Breast epithelium (tissue), 4 donors: ENCODE data around the gene AEBP1. TPM values are rescaled to one million over a fixed set of nuclear protein-coding genes. Genes with fewer than 3 reads are reported as not detected.
A peak's percentile ranks its signal among the peaks of the same experiment; 100 is the strongest.

ENCODE experiments used
- DNase-seq, 2 donors: peaks; one replicate each; pipeline ENCODE4 v3.0.0-alpha.2; 2019; ENCODE audit warnings: low spot score in 2 of 2
- H3K27ac ChIP-seq, 2 donors: fragments of 200-600 bp; sonication (generic) in 1 of 2; one replicate each; pipeline ENCODE4 v1.5.1; 2016 to 2019; ENCODE audit warnings: mild to moderate bottlenecking in 1 of 2
- H3K27me3 ChIP-seq, 2 donors: fragments of 200-600 bp; sonication (generic) in 1 of 2; one replicate each; pipeline versions ENCODE4 v1.5.1 to v1.6.0; 2017 to 2019; ENCODE audit warnings: control low read depth in 1 of 2, mild to moderate bottlenecking in 1 of 2
- H3K36me3 ChIP-seq: fragments of 200-600 bp; one replicate; pipeline ENCODE4 v1.5.1; 2019
- H3K4me1 ChIP-seq, 2 donors: fragments of 200-600 bp; sonication (generic); one replicate each; pipeline ENCODE4 v1.5.1; 2016 to 2019; ENCODE audit warnings: control low read depth in 1 of 2
- H3K4me3 ChIP-seq, 3 donors: fragments of 200-600 bp; sonication (generic); 1 replicate in 2 of 3; 2 replicates in 1 of 3; pipeline ENCODE4 v1.5.1; 2016 to 2019; ENCODE audit warnings: mild to moderate bottlenecking in 3 of 3, moderate library complexity in 2 of 3
- H3K9me3 ChIP-seq, 2 donors: fragments of 200-600 bp; sonication (generic) in 1 of 2; one replicate each; pipeline ENCODE4 v1.5.1; 2016 to 2019; ENCODE audit warnings: control low read depth in 1 of 2
- CTCF ChIP-seq, 3 donors: fragments of 450-650 bp; IDR thresholded peaks; one replicate each; pipeline ENCODE4 v1.5.1; 2016 to 2017; ENCODE audit warnings: antibody characterized with exemption in 3 of 3, mild to moderate bottlenecking in 3 of 3, moderate library complexity in 3 of 3
- POLR2A ChIP-seq: fragments of 450-650 bp; IDR thresholded peaks from one replicate; pipeline ENCODE4 v1.6.1; 2016; ENCODE audit warnings: antibody characterized with exemption, mild to moderate bottlenecking, moderate library complexity
- POLR2AphosphoS5 ChIP-seq, 3 donors: sonication (generic); formaldehyde crosslinking; IDR thresholded peaks; one replicate each; pipeline ENCODE4 v1.6.1; 2017; ENCODE audit warnings: antibody characterized with exemption in 3 of 3
- intact Hi-C: fragments of 100-400 bp; cut with DNase I; formaldehyde crosslinking; loops from one replicate; pipeline ENCODE4 v1.15.1; 2023; ENCODE audit warnings: low total_unique reads
- total RNA-seq, 3 donors: library from RNA; depleted of rRNA; stranded (reverse); fragments of >200 nt; gene quantifications; one replicate each; pipeline ENCODE4 v1.1.0, GENCODE V29; 2016

AEBP1 gene
- total RNA-seq, 3 donors from 2014 or later, result 85.6 to 300 (median 145) TPM

GRCh38 chr7:44141221-44141850, 37.2 kb downstream of the AEBP1 start, which contains the start of gene MYL7:
Gene MYL7 (minus strand): TSS chr7:44141332. CDS start chr7:44141305, 27 bp downstream.
- no peak within 1 kb of the TSS for H3K4me3 ChIP-seq
- intact Hi-C loops, result no loop called here
- no peak for DNase-seq
- TF ChIP-seq POLR2A (no peak), POLR2AphosphoS5 (IDR thresholded peaks at IDR 0.05) (no peak), CTCF (IDR thresholded peaks at IDR 0.05) (no peak)
- H3K4me1 ChIP-seq, result peaks cover 0 to 5% of the 10 kb centered on the region in 2 donors
- peaks cover 0 to 11% of the 10 kb centered on the region in 2 donors for H3K27me3 ChIP-seq
- H3K9me3 ChIP-seq, result no peaks in the 10 kb centered on the region
- no peak within 1 kb of the TSS for H3K27ac ChIP-seq
- H3K36me3 ChIP-seq, result no peaks in the 10 kb centered on the region

GRCh38 chr7:44142028-44142427, 37.9 kb downstream of the AEBP1 start:
- peaks cover 0 to 11% of the 10 kb centered on the region in 2 donors for H3K27me3 ChIP-seq
- no peak for TF ChIP-seq CTCF (IDR thresholded peaks at IDR 0.05)
- no peak for TF ChIP-seq POLR2AphosphoS5 (IDR thresholded peaks at IDR 0.05)
- TF ChIP-seq POLR2A, result no peak
- peaks cover 0 to 5% of the 10 kb centered on the region in 2 donors for H3K4me1 ChIP-seq
- intact Hi-C loops, result no loop called here
- no peak overlapping the region for H3K27ac ChIP-seq
- peak in 1 of 2 donors; percentile 35 for DNase-seq
- no peak overlapping the region for H3K4me3 ChIP-seq
- H3K36me3 ChIP-seq, result no peaks in the 10 kb centered on the region
- H3K9me3 ChIP-seq, result no peaks in the 10 kb centered on the region

- Histone ChIP-seq H3K9me3 (no peaks in the 10 kb centered on the region), H3K27ac (no peak overlapping the region), H3K27me3 (peaks cover 0 to 11% of the 10 kb centered on the region in 2 donors), H3K36me3 (no peaks in the 10 kb centered on the region), H3K4me3 (no peak overlapping the region), H3K4me1 (peaks cover 0 to 5% of the 10 kb centered on the region in 2 donors)
- intact Hi-C loops, result no loop called here
- TF ChIP-seq CTCF (IDR thresholded peaks at IDR 0.05) (no peak), POLR2AphosphoS5 (IDR thresholded peaks at IDR 0.05) (no peak), POLR2A (no peak)
- DNase-seq, result peak in 1 of 2 donors; percentile 41
Observed at GRCh38 chr7:44143646-44144250, 39.6 kb downstream of the AEBP1 start.

GRCh38 chr7:44144426-44144967, 40.4 kb downstream of the AEBP1 start:
- H3K4me1 ChIP-seq, result peaks cover 0 to 5% of the 10 kb centered on the region in 2 donors
- H3K4me3 ChIP-seq, result no peak overlapping the region
- no peaks in the 10 kb centered on the region for H3K9me3 ChIP-seq
- H3K36me3 ChIP-seq, result no peaks in the 10 kb centered on the region
- DNase-seq, result peak in 1 of 2 donors; percentile 46
- no peak overlapping the region for H3K27ac ChIP-seq
- intact Hi-C loops, result no loop called here
- peaks cover 0 to 11% of the 10 kb centered on the region in 2 donors for H3K27me3 ChIP-seq
- no peak for TF ChIP-seq POLR2AphosphoS5 (IDR thresholded peaks at IDR 0.05)
- TF ChIP-seq CTCF (IDR thresholded peaks at IDR 0.05), result no peak
- TF ChIP-seq POLR2A, result no peak

- Histone ChIP-seq H3K27ac (no peak overlapping the region), H3K4me1 (peaks cover 0 to 5% of the 10 kb centered on the region in 2 donors), H3K27me3 (peaks cover 0 to 11% of the 10 kb centered on the region in 2 donors), H3K36me3 (no peaks in the 10 kb centered on the region), H3K4me3 (peak overlapping the region in 2 of 3 donors; percentile 45 to 68), H3K9me3 (no peaks in the 10 kb centered on the region)
- intact Hi-C loops, result no loop called here
- peak in 1 of 2 donors; percentile 41 for DNase-seq
- TF ChIP-seq CTCF (IDR thresholded peaks at IDR 0.05), result no peak
- TF ChIP-seq POLR2A, result no peak
- TF ChIP-seq POLR2AphosphoS5 (IDR thresholded peaks at IDR 0.05), result no peak
Observed at GRCh38 chr7:44144968-44145478, 40.9 kb downstream of the AEBP1 start.
